Breast epithelium (tissue), 4 donors: ENCODE data around the gene WDFY2. TPM values are rescaled to one million over a fixed set of nuclear protein-coding genes. Genes with fewer than 3 reads are reported as not detected.

Source experiments
- DNase-seq, 2 donors: peaks; one replicate each; pipeline ENCODE4 v3.0.0-alpha.2; 2019; ENCODE audit warnings: low spot score in 2 of 2
- H3K27ac ChIP-seq, 2 donors: fragments of 200-600 bp; sonication (generic) in 1 of 2; one replicate each; pipeline ENCODE4 v1.5.1; 2016 to 2019; ENCODE audit warnings: mild to moderate bottlenecking in 1 of 2
- H3K27me3 ChIP-seq, 2 donors: fragments of 200-600 bp; sonication (generic) in 1 of 2; one replicate each; pipeline versions ENCODE4 v1.5.1 to v1.6.0; 2017 to 2019; ENCODE audit warnings: control low read depth in 1 of 2, mild to moderate bottlenecking in 1 of 2
- H3K36me3 ChIP-seq: fragments of 200-600 bp; one replicate; pipeline ENCODE4 v1.5.1; 2019
- H3K4me1 ChIP-seq, 2 donors: fragments of 200-600 bp; sonication (generic); one replicate each; pipeline ENCODE4 v1.5.1; 2016 to 2019; ENCODE audit warnings: control low read depth in 1 of 2
- H3K4me3 ChIP-seq, 3 donors: fragments of 200-600 bp; sonication (generic); 1 replicate in 2 of 3; 2 replicates in 1 of 3; pipeline ENCODE4 v1.5.1; 2016 to 2019; ENCODE audit warnings: mild to moderate bottlenecking in 3 of 3, moderate library complexity in 2 of 3
- H3K9me3 ChIP-seq, 2 donors: fragments of 200-600 bp; sonication (generic) in 1 of 2; one replicate each; pipeline ENCODE4 v1.5.1; 2016 to 2019; ENCODE audit warnings: control low read depth in 1 of 2
- CTCF ChIP-seq, 3 donors: fragments of 450-650 bp; IDR thresholded peaks; one replicate each; pipeline ENCODE4 v1.5.1; 2016 to 2017; ENCODE audit warnings: antibody characterized with exemption in 3 of 3, mild to moderate bottlenecking in 3 of 3, moderate library complexity in 3 of 3
- POLR2A ChIP-seq: fragments of 450-650 bp; IDR thresholded peaks from one replicate; pipeline ENCODE4 v1.6.1; 2016; ENCODE audit warnings: antibody characterized with exemption, mild to moderate bottlenecking, moderate library complexity
- POLR2AphosphoS5 ChIP-seq, 3 donors: sonication (generic); formaldehyde crosslinking; IDR thresholded peaks; one replicate each; pipeline ENCODE4 v1.6.1; 2017; ENCODE audit warnings: antibody characterized with exemption in 3 of 3
- intact Hi-C: fragments of 100-400 bp; cut with DNase I; formaldehyde crosslinking; loops from one replicate; pipeline ENCODE4 v1.15.1; 2023; ENCODE audit warnings: low total_unique reads
- total RNA-seq, 3 donors: library from RNA; depleted of rRNA; stranded (reverse); fragments of >200 nt; gene quantifications; one replicate each; pipeline ENCODE4 v1.1.0, GENCODE V29; 2016

WDFY2 gene
- total RNA-seq, 3 donors from 2014 or later = 21.0 to 27.7 (median 21.4) TPM

- Histone ChIP-seq H3K4me1 (peaks cover 0 to 3% of the 10 kb centered on the region in 2 donors), H3K36me3 (no peaks in the 10 kb centered on the region), H3K27me3 (no peaks in the 10 kb centered on the region), H3K9me3 (no peaks in the 10 kb centered on the region), H3K4me3 (no peak overlapping the region), H3K27ac (no peak overlapping the region)
- intact Hi-C loops = no loop called here
- TF ChIP-seq POLR2A (no peak), CTCF (IDR thresholded peaks at IDR 0.05) (no peak), POLR2AphosphoS5 (IDR thresholded peaks at IDR 0.05) (no peak)
- no peak for DNase-seq
These were observed 92.5 kb downstream of the WDFY2 start for GRCh38 chr13:51676739-51677138.

DNA sequence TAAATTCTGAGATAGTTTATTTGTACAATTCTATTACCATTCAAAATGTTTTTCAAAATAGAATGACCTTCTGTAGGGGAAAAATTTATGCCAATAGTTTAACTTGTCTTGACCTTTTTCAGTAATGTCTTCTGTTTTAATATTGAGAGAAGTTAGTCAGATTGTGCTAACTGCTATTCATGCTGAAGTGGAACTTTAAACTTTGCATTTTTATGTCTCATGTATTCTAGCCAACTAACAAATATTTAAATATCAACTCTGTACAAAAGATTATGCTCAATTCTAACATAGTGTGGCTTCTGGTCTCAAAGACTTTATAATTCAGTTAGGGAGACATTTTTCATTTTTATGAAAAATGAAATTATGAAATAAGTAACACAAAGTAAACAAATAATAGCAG, 94.2 kb downstream of the WDFY2 start:
- TF ChIP-seq CTCF (IDR thresholded peaks at IDR 0.05) (no peak), POLR2A (no peak), POLR2AphosphoS5 (IDR thresholded peaks at IDR 0.05) (no peak)
- no peaks in the 10 kb centered on the region for H3K27me3 ChIP-seq
- no peaks in the 10 kb centered on the region for H3K9me3 ChIP-seq
- H3K4me3 ChIP-seq = no peak overlapping the region
- DNase-seq = no peak
- H3K4me1 ChIP-seq = peaks cover 0 to 3% of the 10 kb centered on the region in 2 donors
- H3K36me3 ChIP-seq = no peaks in the 10 kb centered on the region
- no peak overlapping the region for H3K27ac ChIP-seq
- intact Hi-C loops = no loop called here

DNA sequence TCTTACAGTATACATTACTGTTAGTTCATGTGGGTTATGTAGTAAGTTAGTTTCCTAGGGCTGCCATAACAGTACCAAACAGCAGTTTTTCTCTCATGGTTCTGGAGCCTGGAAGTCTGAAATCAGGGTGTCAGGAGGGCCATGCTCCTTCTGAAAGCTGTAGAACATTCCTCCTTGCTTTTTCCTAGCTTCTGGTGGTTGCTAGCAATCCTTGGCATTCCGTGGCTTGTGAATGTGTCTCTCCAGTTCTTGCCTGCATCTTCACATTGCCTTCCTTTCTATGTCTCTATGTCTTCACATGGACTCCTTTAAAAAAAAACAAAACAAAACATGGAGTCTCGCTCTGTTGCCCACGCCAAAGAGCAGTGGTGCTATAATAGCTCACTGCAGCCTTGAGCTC, 95.4 kb downstream of the WDFY2 start:
- intact Hi-C loops = no loop called here
- DNase-seq = no peak
- H3K27ac ChIP-seq = no peak overlapping the region
- H3K27me3 ChIP-seq = no peaks in the 10 kb centered on the region
- H3K36me3 ChIP-seq = no peaks in the 10 kb centered on the region
- H3K9me3 ChIP-seq = no peaks in the 10 kb centered on the region
- TF ChIP-seq POLR2A = no peak
- no peak for TF ChIP-seq POLR2AphosphoS5 (IDR thresholded peaks at IDR 0.05)
- no peak for TF ChIP-seq CTCF (IDR thresholded peaks at IDR 0.05)
- H3K4me1 ChIP-seq = peaks cover 0 to 3% of the 10 kb centered on the region in 2 donors
- H3K4me3 ChIP-seq = no peak overlapping the region

DNA sequence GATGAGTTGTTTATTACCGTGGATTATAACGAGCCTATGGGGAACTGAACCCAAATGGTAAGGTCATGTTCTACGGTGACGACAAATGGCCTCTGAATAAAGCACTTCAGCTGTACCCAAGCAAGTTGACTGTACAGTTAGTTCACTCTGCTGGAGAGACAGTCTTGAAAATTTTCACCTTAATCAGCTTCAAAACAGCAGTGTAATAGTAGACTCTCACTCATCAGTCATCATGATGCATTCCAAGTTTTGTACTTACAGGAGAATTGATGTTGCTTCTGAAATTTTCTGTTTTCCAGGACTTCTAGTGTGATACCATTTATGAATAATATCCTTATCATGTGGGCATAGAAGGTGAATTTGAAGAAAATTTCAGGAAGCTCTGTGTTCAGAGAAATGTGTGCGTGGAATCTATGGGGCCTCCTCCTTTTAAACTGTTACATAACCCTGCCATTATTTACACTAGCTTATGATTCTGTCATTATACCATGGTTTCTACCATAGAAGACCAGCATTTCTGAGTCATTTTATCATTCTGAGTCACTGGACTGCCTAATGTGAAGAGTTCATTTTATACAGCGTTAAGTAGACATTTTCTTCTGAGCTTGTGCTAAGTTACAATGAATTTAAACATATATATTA, 96.9 kb downstream of the WDFY2 start:
- intact Hi-C loops = no loop called here

More for the DNA sequence above, 96.9 kb downstream of the WDFY2 start:
- Histone ChIP-seq H3K27me3 (no peaks in the 10 kb centered on the region), H3K27ac (no peak overlapping the region), H3K9me3 (no peaks in the 10 kb centered on the region), H3K36me3 (no peaks in the 10 kb centered on the region), H3K4me3 (no peak overlapping the region), H3K4me1 (no peaks in the 10 kb centered on the region)
- DNase-seq = no peak
- TF ChIP-seq POLR2AphosphoS5 (IDR thresholded peaks at IDR 0.05) (no peak), CTCF (IDR thresholded peaks at IDR 0.05) (no peak), POLR2A (no peak)
